Measurements from ENCODE around the gene ARMC9. TPM values are rescaled to one million over a fixed set of nuclear protein-coding genes. Genes with fewer than 3 reads are reported as not detected.

Gene ARMC9
- total RNA-seq, 1 experiment from 2014 or later: 42.7 TPM

- H3K27me3 ChIP-seq (ENCODE audit: control insufficient read depth, insufficient read depth, low read length): no peaks in the 10 kb centered on the region
- no peaks in the 10 kb centered on the region for H3K9me3 ChIP-seq (ENCODE audit: control insufficient read depth, insufficient read depth, low read depth, low read length)
- ChIA-PET CTCF (no interaction called here), POLR2A (interaction anchor here (0.6 kb wide), 1 partner anchor 23 kb away, joined by 3 read pairs; no protein-coding TSS in a partner anchor)
- H3K4me1 ChIP-seq (ENCODE audit: control insufficient read depth, insufficient read depth, low read length): peaks cover 12% of the 10 kb centered on the region
- H3K36me3 ChIP-seq (ENCODE audit: control insufficient read depth, insufficient read depth, low read length): peaks cover 55% of the 10 kb centered on the region
- DNase-seq (ENCODE audit: low read depth, low spot score): no peak
- no peak overlapping the region for H3K4me3 ChIP-seq (ENCODE audit: low read depth in 2 of 2, low read length in 2 of 2)
- 0 out of 2 replicates have a peak, but pooled peaks have one; percentile 45 for ATAC-seq
- BruUV-seq (replicated peaks): no TSS peak
- TF ChIP-seq SIN3A (IDR thresholded peaks at IDR 0.05; ENCODE audit: borderline replicate concordance, insufficient read depth, low read depth, low read length) (no peak), POLR2AphosphoS5 (IDR thresholded peaks at IDR 0.05; ENCODE audit: low read depth, low read length) (no peak), TCF7L2 (IDR thresholded peaks at IDR 0.05; ENCODE audit: low read depth, low read length) (no peak), REST (IDR thresholded peaks at IDR 0.05; ENCODE audit: insufficient read depth in 1 of 2, low read depth in 2 of 2, low read length in 1 of 2) (no peak), CTCF (IDR thresholded peaks at IDR 0.05) (no peak)
- H3K27ac ChIP-seq (ENCODE audit: low read length): 0 out of 2 replicates have a peak overlapping the region, but pooled peaks have one; percentile 52
- in situ Hi-C loops (cut with HindIII; ENCODE audit: low pct_unique_long_range_greater_than_20kb, low sequenced_read_pairs) (no loop called here), intact Hi-C loops (cut with micrococcal nuclease; ENCODE audit: unreplicated experiment) (no loop called here)
Observed at GRCh38 chr2:231163011-231163410, 35.4 kb upstream of the ARMC9 start.

GRCh38 chr2:231163414-231164095 is 34.9 kb upstream of the ARMC9 start:
- intact Hi-C loops (cut with micrococcal nuclease; ENCODE audit: unreplicated experiment): no loop called here

More at GRCh38 chr2:231163414-231164095, 34.9 kb upstream of the ARMC9 start:
- TSS peak; percentile 9 for BruUV-seq (replicated peaks)
- Histone ChIP-seq H3K27me3 (ENCODE audit: control insufficient read depth, insufficient read depth, low read length) (no peaks in the 10 kb centered on the region), H3K27ac (ENCODE audit: low read length) (0 out of 2 replicates have a peak overlapping the region, but pooled peaks have one; percentile 52), H3K4me1 (ENCODE audit: control insufficient read depth, insufficient read depth, low read length) (peaks cover 12% of the 10 kb centered on the region), H3K36me3 (ENCODE audit: control insufficient read depth, insufficient read depth, low read length) (peaks cover 55% of the 10 kb centered on the region), H3K9me3 (ENCODE audit: control insufficient read depth, insufficient read depth, low read depth, low read length) (no peaks in the 10 kb centered on the region), H3K4me3 (ENCODE audit: low read depth in 2 of 2, low read length in 2 of 2) (no peak overlapping the region)
- CTCF ChIA-PET: no interaction called here
- TF ChIP-seq REST (IDR thresholded peaks at IDR 0.05; ENCODE audit: insufficient read depth in 1 of 2, low read depth in 2 of 2, low read length in 1 of 2) (no peak), SIN3A (IDR thresholded peaks at IDR 0.05; ENCODE audit: borderline replicate concordance, insufficient read depth, low read depth, low read length) (no peak), CTCF (IDR thresholded peaks at IDR 0.05) (no peak), POLR2AphosphoS5 (IDR thresholded peaks at IDR 0.05; ENCODE audit: low read depth, low read length) (no peak), TCF7L2 (IDR thresholded peaks at IDR 0.05; ENCODE audit: low read depth, low read length) (no peak)
- POLR2A ChIA-PET: interaction anchor here (0.6 kb wide), 1 partner anchor 23 kb away, joined by 3 read pairs; no protein-coding TSS in a partner anchor
- DNase-seq (ENCODE audit: low read depth, low spot score) (no peak), ATAC-seq (no peak)
- in situ Hi-C loops (cut with HindIII; ENCODE audit: low pct_unique_long_range_greater_than_20kb, low sequenced_read_pairs): no loop called here
